ENCODE measurements around the gene FBXL19. TPM values are rescaled to one million over a fixed set of nuclear protein-coding genes. Genes with fewer than 3 reads are reported as not detected.

Gene FBXL19
- polyA plus RNA-seq, 2 of the 4 experiments (the other 2 are of a cell fraction) = 5.6 to 21.5 TPM

GRCh38 chr16:30997725-30998711, 74.6 kb downstream of the FBXL19 start (continued):
- no peak for TF ChIP-seq ELK1 (IDR thresholded peaks at IDR 0.05; ENCODE audit: low read depth, low read length)
- no peak for TF ChIP-seq HEYL (CRISPR knock-in tag; IDR thresholded peaks at IDR 0.05)
- no peak for TF ChIP-seq FOXS1 (CRISPR knock-in tag; IDR thresholded peaks at IDR 0.05)
- TF ChIP-seq NFE2L2 (conservative IDR thresholded peaks at IDR 0.05; ENCODE audit: low read length) = 0 out of 2 replicates have a peak, but pooled peaks have one; percentile 3
- no peak for TF ChIP-seq MAZ (IDR thresholded peaks at IDR 0.05; ENCODE audit: borderline replicate concordance, low read depth, low read length)
- TF ChIP-seq POLR2A (IDR thresholded peaks at IDR 0.05; ENCODE audit: low read length) = no peak
- TF ChIP-seq FOSL2 (IDR thresholded peaks at IDR 0.05) = 0 out of 2 replicates have a peak, but pooled peaks have one; percentile 20
- peak; percentile 82 for TF ChIP-seq FOSL2 (CRISPR knock-in tag; IDR thresholded peaks at IDR 0.05)
- TF ChIP-seq TFCP2L1 (CRISPR knock-in tag; IDR thresholded peaks at IDR 0.05) = no peak
- TF ChIP-seq ZSCAN20 (CRISPR knock-in tag; IDR thresholded peaks at IDR 0.05) = no peak
- no peak for TF ChIP-seq SREBF2 (IDR thresholded peaks at IDR 0.05)
- TF ChIP-seq KDM5A (IDR thresholded peaks at IDR 0.05) = no peak
- TF ChIP-seq MAX (IDR thresholded peaks at IDR 0.05) = peak; percentile 10; the same call in 1 of the 2 replicates
- no peak for TF ChIP-seq HOXB5 (CRISPR knock-in tag; IDR thresholded peaks at IDR 0.05)
- 0 out of 2 replicates have a peak, but pooled peaks have one; percentile 31 for TF ChIP-seq HOXA7 (CRISPR knock-in tag; IDR thresholded peaks at IDR 0.05)
- no peak for TF ChIP-seq HMGXB4 (CRISPR knock-in tag; IDR thresholded peaks at IDR 0.05; ENCODE audit: borderline replicate concordance)
- TF ChIP-seq CBX2 (IDR thresholded peaks at IDR 0.05; ENCODE audit: borderline replicate concordance, low read depth) = no peak
- TF ChIP-seq RFX5 (IDR thresholded peaks at IDR 0.05) = no peak
- TF ChIP-seq PHF8 (IDR thresholded peaks at IDR 0.05; ENCODE audit: borderline replicate concordance, low read depth) = no peak
- TF ChIP-seq MAFK (IDR thresholded peaks at IDR 0.05; ENCODE audit: partially characterized antibody) = no peak
- TF ChIP-seq RARB (CRISPR knock-in tag; IDR thresholded peaks at IDR 0.05) = no peak
- no peak for TF ChIP-seq NR3C1 (IDR thresholded peaks at IDR 0.05)
- no peak for TF ChIP-seq RCOR1 (IDR thresholded peaks at IDR 0.05; ENCODE audit: low read depth, low read length)
- TF ChIP-seq MYC (IDR thresholded peaks at IDR 0.05; ENCODE audit: borderline replicate concordance, low read length) = peak; percentile 8; the same call in 1 of the 2 replicates
- TF ChIP-seq EP300 (IDR thresholded peaks at IDR 0.05) = no peak
- no peak for TF ChIP-seq EHF (CRISPR knock-in tag; IDR thresholded peaks at IDR 0.05)
- no peak for TF ChIP-seq ZC3H11A (IDR thresholded peaks at IDR 0.05)
- TF ChIP-seq RNF2 (IDR thresholded peaks at IDR 0.05; ENCODE audit: borderline replicate concordance, low read depth) = no peak

Small RNA genes within 50 kb of the gene (small RNA-seq; reads per million reads assigned to genes)
- gene AC135048.1 (0 reads per million in 6 experiments), gene MIR4519 (0 reads per million in 6 experiments), gene MIR762 (0 reads per million in 6 experiments)

Other genes with a start within 250 kb of the FBXL19 start
- 6.2 and 10.0 TPM in 2 replicates for gene SRCAP, start 224.4 kb upstream of the FBXL19 start, polyA plus RNA-seq (2011; rRNA removed)
- 18.9 to 19.9 TPM (median 19.5 TPM) in 3 replicates for gene SRCAP, start 224.4 kb upstream of the FBXL19 start, polyA plus RNA-seq (2017; fragmentation: RNase III; extraction: RNeasy Plus Mini Kit Qiagen cat#74134 plus additional on column Dnase treatment)
- gene PHKG2, start 175.1 kb upstream of the FBXL19 start, polyA plus RNA-seq (2011; rRNA removed) = 28.0 and 30.0 TPM in 2 replicates
- gene PHKG2, start 175.1 kb upstream of the FBXL19 start, polyA plus RNA-seq (2017; fragmentation: RNase III; extraction: RNeasy Plus Mini Kit Qiagen cat#74134 plus additional on column Dnase treatment) = 37.1 to 42.0 TPM (median 37.3 TPM) in 3 replicates
- 3.5 and 4.5 TPM in 2 replicates for gene CFAP119, start 161.5 kb upstream of the FBXL19 start, polyA plus RNA-seq (2011; rRNA removed)
- 7.7 to 9.9 TPM (median 9.5 TPM) in 3 replicates for gene CFAP119, start 161.5 kb upstream of the FBXL19 start, polyA plus RNA-seq (2017; fragmentation: RNase III; extraction: RNeasy Plus Mini Kit Qiagen cat#74134 plus additional on column Dnase treatment)
- 66.1 and 88.8 TPM in 2 replicates for gene RNF40, start 161.2 kb upstream of the FBXL19 start, polyA plus RNA-seq (2011; rRNA removed)
- gene RNF40, start 161.2 kb upstream of the FBXL19 start, polyA plus RNA-seq (2017; fragmentation: RNase III; extraction: RNeasy Plus Mini Kit Qiagen cat#74134 plus additional on column Dnase treatment) = 63.9 to 69.9 TPM (median 66.4 TPM) in 3 replicates
- gene ZNF629, start 136.4 kb upstream of the FBXL19 start, polyA plus RNA-seq (2011; rRNA removed) = 5.9 and 7.5 TPM in 2 replicates
- 12.3 to 13.7 TPM (median 13.6 TPM) in 3 replicates for gene ZNF629, start 136.4 kb upstream of the FBXL19 start, polyA plus RNA-seq (2017; fragmentation: RNase III; extraction: RNeasy Plus Mini Kit Qiagen cat#74134 plus additional on column Dnase treatment)
- 9.5 and 10.8 TPM in 2 replicates for gene BCL7C, start 29.5 kb upstream of the FBXL19 start, polyA plus RNA-seq (2011; rRNA removed)
- 12.9 to 13.9 TPM (median 13.6 TPM) in 3 replicates for gene BCL7C, start 29.5 kb upstream of the FBXL19 start, polyA plus RNA-seq (2017; fragmentation: RNase III; extraction: RNeasy Plus Mini Kit Qiagen cat#74134 plus additional on column Dnase treatment)
- gene CTF1, start 27.0 kb upstream of the FBXL19 start, polyA plus RNA-seq (2011; rRNA removed) = 0.13 and 0.44 TPM in 2 replicates
- gene CTF1, start 27.0 kb upstream of the FBXL19 start, polyA plus RNA-seq (2017; fragmentation: RNase III; extraction: RNeasy Plus Mini Kit Qiagen cat#74134 plus additional on column Dnase treatment) = 0.16 to 0.30 TPM (median 0.23 TPM) in 3 replicates
- 14.1 and 17.3 TPM in 2 replicates for gene ORAI3, start 25.5 kb downstream of the FBXL19 start, polyA plus RNA-seq (2011; rRNA removed)
- gene ORAI3, start 25.5 kb downstream of the FBXL19 start, polyA plus RNA-seq (2017; fragmentation: RNase III; extraction: RNeasy Plus Mini Kit Qiagen cat#74134 plus additional on column Dnase treatment) = 7.1 to 11.8 TPM (median 10.5 TPM) in 3 replicates
- gene SETD1A, start 34.2 kb downstream of the FBXL19 start, polyA plus RNA-seq (2011; rRNA removed) = 2.0 and 3.8 TPM in 2 replicates
- gene SETD1A, start 34.2 kb downstream of the FBXL19 start, polyA plus RNA-seq (2017; fragmentation: RNase III; extraction: RNeasy Plus Mini Kit Qiagen cat#74134 plus additional on column Dnase treatment) = 15.7 to 22.6 TPM (median 21.2 TPM) in 3 replicates
- 10.5 and 15.2 TPM in 2 replicates for gene HSD3B7, start 61.6 kb downstream of the FBXL19 start, polyA plus RNA-seq (2011; rRNA removed)
- 17.3 to 20.1 TPM (median 19.7 TPM) in 3 replicates for gene HSD3B7, start 61.6 kb downstream of the FBXL19 start, polyA plus RNA-seq (2017; fragmentation: RNase III; extraction: RNeasy Plus Mini Kit Qiagen cat#74134 plus additional on column Dnase treatment)
- gene STX1B, start 87.1 kb downstream of the FBXL19 start, polyA plus RNA-seq (2011; rRNA removed) = 2.6 and 2.7 TPM in 2 replicates
- 2.4 to 4.4 TPM (median 2.8 TPM) in 3 replicates for gene STX1B, start 87.1 kb downstream of the FBXL19 start, polyA plus RNA-seq (2017; fragmentation: RNase III; extraction: RNeasy Plus Mini Kit Qiagen cat#74134 plus additional on column Dnase treatment)
- 37.0 and 39.7 TPM in 2 replicates for gene STX4, start 110.0 kb downstream of the FBXL19 start, polyA plus RNA-seq (2011; rRNA removed)
- 67.9 to 79.5 TPM (median 73.9 TPM) in 3 replicates for gene STX4, start 110.0 kb downstream of the FBXL19 start, polyA plus RNA-seq (2017; fragmentation: RNase III; extraction: RNeasy Plus Mini Kit Qiagen cat#74134 plus additional on column Dnase treatment)
- gene ZNF668, start 150.7 kb downstream of the FBXL19 start, polyA plus RNA-seq (2011; rRNA removed) = 3.9 and 4.7 TPM in 2 replicates
- gene ZNF668, start 150.7 kb downstream of the FBXL19 start, polyA plus RNA-seq (2017; fragmentation: RNase III; extraction: RNeasy Plus Mini Kit Qiagen cat#74134 plus additional on column Dnase treatment) = 9.8 to 10.7 TPM (median 10.7 TPM) in 3 replicates
- 3.0 and 4.3 TPM in 2 replicates for gene ZNF646, start 150.8 kb downstream of the FBXL19 start, polyA plus RNA-seq (2011; rRNA removed)
- 7.8 to 9.1 TPM (median 8.2 TPM) in 3 replicates for gene ZNF646, start 150.8 kb downstream of the FBXL19 start, polyA plus RNA-seq (2017; fragmentation: RNase III; extraction: RNeasy Plus Mini Kit Qiagen cat#74134 plus additional on column Dnase treatment)
- 0.78 and 0.79 TPM in 2 replicates for gene PRSS53, start 165.4 kb downstream of the FBXL19 start, polyA plus RNA-seq (2011; rRNA removed)
- gene PRSS53, start 165.4 kb downstream of the FBXL19 start, polyA plus RNA-seq (2017; fragmentation: RNase III; extraction: RNeasy Plus Mini Kit Qiagen cat#74134 plus additional on column Dnase treatment) = 1.2 to 1.7 TPM (median 1.5 TPM) in 3 replicates
- 101 and 136 TPM in 2 replicates for gene VKORC1, start 171.2 kb downstream of the FBXL19 start, polyA plus RNA-seq (2011; rRNA removed)
- 83.6 to 97.6 TPM (median 94.2 TPM) in 3 replicates for gene VKORC1, start 171.2 kb downstream of the FBXL19 start, polyA plus RNA-seq (2017; fragmentation: RNase III; extraction: RNeasy Plus Mini Kit Qiagen cat#74134 plus additional on column Dnase treatment)
- gene BCKDK, start 184.8 kb downstream of the FBXL19 start, polyA plus RNA-seq (2011; rRNA removed) = 20.7 and 22.1 TPM in 2 replicates
- 35.1 to 36.7 TPM (median 36.4 TPM) in 3 replicates for gene BCKDK, start 184.8 kb downstream of the FBXL19 start, polyA plus RNA-seq (2017; fragmentation: RNase III; extraction: RNeasy Plus Mini Kit Qiagen cat#74134 plus additional on column Dnase treatment)
- gene KAT8, start 194.1 kb downstream of the FBXL19 start, polyA plus RNA-seq (2011; rRNA removed) = 42.2 and 52.9 TPM in 2 replicates
- 34.0 to 38.3 TPM (median 34.4 TPM) in 3 replicates for gene KAT8, start 194.1 kb downstream of the FBXL19 start, polyA plus RNA-seq (2017; fragmentation: RNase III; extraction: RNeasy Plus Mini Kit Qiagen cat#74134 plus additional on column Dnase treatment)
- gene PRSS8, start 212.2 kb downstream of the FBXL19 start, polyA plus RNA-seq (2011; rRNA removed) = 0.04 and 0.08 TPM in 2 replicates
- 0.09 to 0.21 TPM (median 0.15 TPM) in 3 replicates for gene PRSS8, start 212.2 kb downstream of the FBXL19 start, polyA plus RNA-seq (2017; fragmentation: RNase III; extraction: RNeasy Plus Mini Kit Qiagen cat#74134 plus additional on column Dnase treatment)
- 0.41 TPM in 1 of 2 replicates, not detected in the other for gene PRSS36, start 226.5 kb downstream of the FBXL19 start, polyA plus RNA-seq (2011; rRNA removed)
- gene PRSS36, start 226.5 kb downstream of the FBXL19 start, polyA plus RNA-seq (2017; fragmentation: RNase III; extraction: RNeasy Plus Mini Kit Qiagen cat#74134 plus additional on column Dnase treatment) = 0.55 to 0.75 TPM (median 0.55 TPM) in 3 replicates

Data from A549 (cell line).